ENCODE data around the gene RAD50. TPM values are rescaled to one million over a fixed set of nuclear protein-coding genes. Genes with fewer than 3 reads are reported as not detected.
"Not testable (repeated sequence)": the region's sequence is repeated elsewhere in the genome, so short reads cannot be mapped to it uniquely, and the experiment has no call there.

Gene RAD50
- total RNA-seq, 4 donors from 2014 or later = 35.8 to 47.5 (median 41.3) TPM

DNA sequence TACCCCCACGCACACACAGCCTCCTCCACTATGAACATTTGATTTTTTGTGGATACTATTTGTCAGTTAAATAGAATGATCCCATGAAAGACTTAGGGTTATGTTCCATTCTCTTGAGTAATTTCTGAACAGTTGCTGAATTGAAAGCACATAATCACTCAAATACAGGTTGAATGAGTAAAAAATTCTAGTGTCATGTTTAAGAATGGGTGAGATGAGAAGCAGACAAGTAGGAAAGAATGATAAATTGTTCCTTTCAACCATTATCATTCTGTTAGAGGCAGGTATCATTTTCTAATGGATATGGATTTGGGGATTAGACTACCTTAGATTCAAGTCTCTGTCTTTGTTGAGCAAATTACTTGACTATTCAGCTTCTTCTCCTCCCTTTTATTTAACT is 19.3 kb downstream of the RAD50 start:
- intact Hi-C loops (cut with DNase I; ENCODE audit: low total_unique reads) (no loop called here), in situ Hi-C loops (cut with MboI; ENCODE audit: low pct_ligation_motif_present in 1 of 4, low pct_unique_long_range_greater_than_20kb in 1 of 4, low sequenced_read_pairs in 3 of 4) (no loop called here)
- H3K27me3 ChIP-seq = no peaks in the 10 kb centered on the region
- H3K36me3 ChIP-seq = peaks cover 0 to 47% (median 16%) of the 10 kb centered on the region in 4 donors
- DNase-seq = no peak
- TF ChIP-seq, protein P1, sequence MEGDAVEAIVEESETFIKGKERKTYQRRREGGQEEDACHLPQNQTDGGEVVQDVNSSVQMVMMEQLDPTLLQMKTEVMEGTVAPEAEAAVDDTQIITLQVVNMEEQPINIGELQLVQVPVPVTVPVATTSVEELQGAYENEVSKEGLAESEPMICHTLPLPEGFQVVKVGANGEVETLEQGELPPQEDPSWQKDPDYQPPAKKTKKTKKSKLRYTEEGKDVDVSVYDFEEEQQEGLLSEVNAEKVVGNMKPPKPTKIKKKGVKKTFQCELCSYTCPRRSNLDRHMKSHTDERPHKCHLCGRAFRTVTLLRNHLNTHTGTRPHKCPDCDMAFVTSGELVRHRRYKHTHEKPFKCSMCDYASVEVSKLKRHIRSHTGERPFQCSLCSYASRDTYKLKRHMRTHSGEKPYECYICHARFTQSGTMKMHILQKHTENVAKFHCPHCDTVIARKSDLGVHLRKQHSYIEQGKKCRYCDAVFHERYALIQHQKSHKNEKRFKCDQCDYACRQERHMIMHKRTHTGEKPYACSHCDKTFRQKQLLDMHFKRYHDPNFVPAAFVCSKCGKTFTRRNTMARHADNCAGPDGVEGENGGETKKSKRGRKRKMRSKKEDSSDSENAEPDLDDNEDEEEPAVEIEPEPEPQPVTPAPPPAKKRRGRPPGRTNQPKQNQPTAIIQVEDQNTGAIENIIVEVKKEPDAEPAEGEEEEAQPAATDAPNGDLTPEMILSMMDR (IDR thresholded peaks at IDR 0.05) = no peak
- TF ChIP-seq POLR2A (IDR thresholded peaks at IDR 0.05) (no peak), POLR2AphosphoS5 (IDR thresholded peaks at IDR 0.05) (no peak), EP300 (IDR thresholded peaks at IDR 0.05; ENCODE audit: low read depth) (no peak)
- H3K27ac ChIP-seq = no peak overlapping the region
- H3K4me1 ChIP-seq = peaks cover 0 to 8% (median 0%) of the 10 kb centered on the region in 4 donors
- 83 to 93% methylated on average over 1 of the region's 1 CpG for WGBS, 2 donors (ENCODE audit: low coverage in 1 of 2)
- no peaks in the 10 kb centered on the region for H3K9me3 ChIP-seq
- H3K4me3 ChIP-seq = no peak overlapping the region

GRCh38 chr5:132584560-132584959 is 27.8 kb downstream of the RAD50 start:
- DNase-seq; H3K9me3 ChIP-seq; H3K4me1 ChIP-seq; H3K27ac ChIP-seq; in situ Hi-C loops (cut with MboI; ENCODE audit: low pct_ligation_motif_present in 1 of 4, low pct_unique_long_range_greater_than_20kb in 1 of 4, low sequenced_read_pairs in 3 of 4); H3K4me3 ChIP-seq; H3K27me3 ChIP-seq; intact Hi-C loops (cut with DNase I; ENCODE audit: low total_unique reads): not testable (repeated sequence)
- H3K36me3 ChIP-seq = peaks cover 0 to 54% (median 12%) of the 10 kb centered on the region in 4 donors
- WGBS, 2 donors (ENCODE audit: low coverage in 1 of 2) = 100% methylated on average over 2 of the region's 2 CpGs; no CpG with 5 or more reads in 1 of the 2 donors

GRCh38 chr5:132586063-132586462 is 29.3 kb downstream of the RAD50 start:
- in situ Hi-C loops (cut with MboI; ENCODE audit: low pct_ligation_motif_present in 1 of 4, low pct_unique_long_range_greater_than_20kb in 1 of 4, low sequenced_read_pairs in 3 of 4) = no loop called here
- Histone ChIP-seq H3K4me1 (no peaks in the 10 kb centered on the region), H3K36me3 (peaks cover 0 to 57% (median 7%) of the 10 kb centered on the region in 4 donors), H3K27me3 (no peaks in the 10 kb centered on the region), H3K4me3 (no peak overlapping the region), H3K9me3 (no peaks in the 10 kb centered on the region), H3K27ac (no peak overlapping the region)
- DNase-seq = no peak
- no peak for TF ChIP-seq EP300 (IDR thresholded peaks at IDR 0.05; ENCODE audit: low read depth)
- no peak for TF ChIP-seq POLR2A (IDR thresholded peaks at IDR 0.05)
- TF ChIP-seq POLR2AphosphoS5 (IDR thresholded peaks at IDR 0.05) = no peak
- TF ChIP-seq, protein P1 (IDR thresholded peaks at IDR 0.05) = no peak
- intact Hi-C loops (cut with DNase I; ENCODE audit: low total_unique reads) = no loop called here

DNA sequence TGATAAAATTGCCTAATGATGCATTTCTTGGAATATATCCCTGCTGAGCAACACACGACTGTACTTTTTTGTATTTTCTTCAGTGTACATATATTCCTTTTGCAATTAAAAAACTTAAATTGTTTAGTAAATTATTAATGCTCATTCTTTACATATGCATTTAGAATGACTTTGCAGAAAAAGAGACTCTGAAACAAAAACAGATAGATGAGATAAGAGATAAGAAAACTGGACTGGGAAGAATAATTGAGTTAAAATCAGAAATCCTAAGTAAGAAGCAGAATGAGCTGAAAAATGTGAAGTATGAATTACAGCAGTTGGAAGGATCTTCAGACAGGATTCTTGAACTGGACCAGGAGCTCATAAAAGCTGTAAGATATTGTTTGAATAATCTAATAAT is 32.7 kb downstream of the RAD50 start:
- H3K4me1 ChIP-seq = no peaks in the 10 kb centered on the region
- no peaks in the 10 kb centered on the region for H3K27me3 ChIP-seq
- DNase-seq = no peak
- no peak overlapping the region for H3K4me3 ChIP-seq
- H3K36me3 ChIP-seq = peaks cover 0 to 35% (median 15%) of the 10 kb centered on the region in 4 donors
- H3K27ac ChIP-seq = no peak overlapping the region
- intact Hi-C loops (cut with DNase I; ENCODE audit: low total_unique reads) (no loop called here), in situ Hi-C loops (cut with MboI; ENCODE audit: low pct_ligation_motif_present in 1 of 4, low pct_unique_long_range_greater_than_20kb in 1 of 4, low sequenced_read_pairs in 3 of 4) (no loop called here)
- 93 to 100% methylated on average over 1 of the region's 1 CpG for WGBS, 2 donors (ENCODE audit: low coverage in 1 of 2)
- no peaks in the 10 kb centered on the region for H3K9me3 ChIP-seq
- TF ChIP-seq EP300 (IDR thresholded peaks at IDR 0.05; ENCODE audit: low read depth) = no peak
- TF ChIP-seq, protein P1 (IDR thresholded peaks at IDR 0.05) = no peak
- TF ChIP-seq POLR2A (IDR thresholded peaks at IDR 0.05) = no peak
- no peak for TF ChIP-seq POLR2AphosphoS5 (IDR thresholded peaks at IDR 0.05)

DNA sequence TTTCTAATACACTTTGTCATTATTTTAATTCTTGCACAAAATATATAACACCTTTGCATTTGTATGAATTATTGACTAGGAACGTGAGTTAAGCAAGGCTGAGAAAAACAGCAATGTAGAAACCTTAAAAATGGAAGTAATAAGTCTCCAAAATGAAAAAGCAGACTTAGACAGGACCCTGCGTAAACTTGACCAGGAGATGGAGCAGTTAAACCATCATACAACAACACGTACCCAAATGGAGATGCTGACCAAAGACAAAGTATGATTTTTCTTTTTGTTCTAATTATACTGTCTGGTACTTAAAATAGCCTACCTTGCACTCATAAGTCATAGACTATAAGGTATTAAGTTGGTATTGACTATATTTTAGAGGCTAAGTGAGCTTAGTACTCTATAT is 34.4 kb downstream of the RAD50 start:
- in situ Hi-C loops (cut with MboI; ENCODE audit: low pct_ligation_motif_present in 1 of 4, low pct_unique_long_range_greater_than_20kb in 1 of 4, low sequenced_read_pairs in 3 of 4) (no loop called here), intact Hi-C loops (cut with DNase I; ENCODE audit: low total_unique reads) (no loop called here)
- Histone ChIP-seq H3K36me3 (peaks cover 0 to 48% (median 20%) of the 10 kb centered on the region in 4 donors), H3K27me3 (no peaks in the 10 kb centered on the region), H3K4me3 (no peak overlapping the region), H3K9me3 (no peaks in the 10 kb centered on the region), H3K27ac (no peak overlapping the region), H3K4me1 (no peaks in the 10 kb centered on the region)
- DNase-seq = no peak
- WGBS, 2 donors (ENCODE audit: low coverage in 1 of 2) = 85 to 89% methylated on average over 3 of the region's 3 CpGs
- TF ChIP-seq POLR2A (IDR thresholded peaks at IDR 0.05) = no peak
- no peak for TF ChIP-seq EP300 (IDR thresholded peaks at IDR 0.05; ENCODE audit: low read depth)
- TF ChIP-seq, protein P1 (IDR thresholded peaks at IDR 0.05) = no peak
